ENCODE data around the gene RINL.

The RINL gene, protein sequence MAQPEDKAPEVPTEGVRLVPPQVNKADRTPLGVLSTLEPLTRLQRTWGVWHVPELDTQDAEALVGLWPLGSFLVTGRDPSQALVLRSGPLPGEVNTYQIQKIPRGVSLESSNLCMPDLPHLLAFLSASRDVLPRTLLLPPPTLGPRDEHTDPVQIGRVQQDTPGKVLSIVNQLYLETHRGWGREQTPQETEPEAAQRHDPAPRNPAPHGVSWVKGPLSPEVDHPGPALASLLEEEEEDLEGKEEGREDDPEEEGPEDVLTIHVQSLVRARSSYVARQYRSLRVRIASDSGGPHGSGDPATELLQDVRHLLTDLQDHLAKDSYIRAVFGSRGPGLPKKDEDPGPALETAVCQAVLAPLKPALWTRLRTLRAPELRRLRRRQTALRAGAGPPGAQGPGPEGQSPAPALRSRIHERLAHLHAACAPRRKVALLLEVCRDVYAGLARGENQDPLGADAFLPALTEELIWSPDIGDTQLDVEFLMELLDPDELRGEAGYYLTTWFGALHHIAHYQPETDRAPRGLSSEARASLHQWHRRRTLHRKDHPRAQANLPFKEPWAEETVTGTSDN

GRCh38 chr19:38877781-38878574 is at the start of gene RINL:
TSS of gene RINL (minus strand) at chr19:38878275. CDS start at chr19:38876742, 1,533 bp downstream.
- H3K4me3 ChIP-seq (ENCODE audit: low read depth, low read length) = peak within 1 kb of the TSS; percentile 60
- TF ChIP-seq, protein P1, sequence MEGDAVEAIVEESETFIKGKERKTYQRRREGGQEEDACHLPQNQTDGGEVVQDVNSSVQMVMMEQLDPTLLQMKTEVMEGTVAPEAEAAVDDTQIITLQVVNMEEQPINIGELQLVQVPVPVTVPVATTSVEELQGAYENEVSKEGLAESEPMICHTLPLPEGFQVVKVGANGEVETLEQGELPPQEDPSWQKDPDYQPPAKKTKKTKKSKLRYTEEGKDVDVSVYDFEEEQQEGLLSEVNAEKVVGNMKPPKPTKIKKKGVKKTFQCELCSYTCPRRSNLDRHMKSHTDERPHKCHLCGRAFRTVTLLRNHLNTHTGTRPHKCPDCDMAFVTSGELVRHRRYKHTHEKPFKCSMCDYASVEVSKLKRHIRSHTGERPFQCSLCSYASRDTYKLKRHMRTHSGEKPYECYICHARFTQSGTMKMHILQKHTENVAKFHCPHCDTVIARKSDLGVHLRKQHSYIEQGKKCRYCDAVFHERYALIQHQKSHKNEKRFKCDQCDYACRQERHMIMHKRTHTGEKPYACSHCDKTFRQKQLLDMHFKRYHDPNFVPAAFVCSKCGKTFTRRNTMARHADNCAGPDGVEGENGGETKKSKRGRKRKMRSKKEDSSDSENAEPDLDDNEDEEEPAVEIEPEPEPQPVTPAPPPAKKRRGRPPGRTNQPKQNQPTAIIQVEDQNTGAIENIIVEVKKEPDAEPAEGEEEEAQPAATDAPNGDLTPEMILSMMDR (IDR thresholded peaks at IDR 0.05; ENCODE audit: borderline replicate concordance, insufficient read depth, low read depth, low read length) = no peak

DNA sequence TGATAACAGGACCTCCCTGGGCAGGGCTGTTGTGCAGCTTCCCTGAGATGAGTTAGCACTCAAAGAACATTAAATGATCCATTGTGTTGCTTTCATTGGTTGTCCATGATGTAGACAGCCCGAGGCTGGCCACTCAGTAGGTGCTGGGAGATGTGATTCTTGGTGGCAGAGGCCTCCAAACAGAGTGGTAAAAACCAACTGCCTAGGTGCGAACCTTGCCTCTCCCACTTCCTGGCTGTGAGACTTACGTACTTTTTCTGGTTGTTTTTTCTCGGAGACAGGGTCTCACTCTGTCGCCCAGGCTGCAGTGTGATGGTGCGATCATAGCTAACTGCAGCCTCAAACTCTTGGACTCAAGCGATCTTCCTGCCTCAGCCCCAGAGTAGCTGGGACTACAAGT is 46.3 kb upstream of the RINL start:
- TF ChIP-seq, protein P1 (IDR thresholded peaks at IDR 0.05; ENCODE audit: borderline replicate concordance, insufficient read depth, low read depth, low read length) = no peak
- no peak overlapping the region for H3K4me3 ChIP-seq (ENCODE audit: low read depth, low read length)

DNA sequence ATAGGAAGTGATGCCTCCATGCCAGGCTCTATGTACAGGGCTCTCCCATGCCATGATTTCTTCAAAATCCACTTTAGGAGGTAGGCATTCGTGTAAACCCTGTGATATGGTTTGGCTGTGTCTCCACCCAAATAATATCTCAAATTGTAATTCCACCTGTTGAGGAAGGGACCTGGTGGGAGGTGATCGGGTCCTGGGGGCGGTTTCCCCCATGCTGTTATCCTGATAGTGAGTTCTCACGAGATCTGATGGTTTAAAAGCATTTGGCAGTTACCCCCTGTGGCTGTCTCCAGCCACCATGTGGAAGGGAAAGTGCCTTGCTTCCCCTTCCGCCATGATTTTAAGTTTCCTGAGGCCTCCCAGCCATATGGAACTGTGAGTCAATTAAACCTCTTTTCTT is 44.4 kb upstream of the RINL start:
- TF ChIP-seq, protein P1 (IDR thresholded peaks at IDR 0.05; ENCODE audit: borderline replicate concordance, insufficient read depth, low read depth, low read length) = no peak

DNA sequence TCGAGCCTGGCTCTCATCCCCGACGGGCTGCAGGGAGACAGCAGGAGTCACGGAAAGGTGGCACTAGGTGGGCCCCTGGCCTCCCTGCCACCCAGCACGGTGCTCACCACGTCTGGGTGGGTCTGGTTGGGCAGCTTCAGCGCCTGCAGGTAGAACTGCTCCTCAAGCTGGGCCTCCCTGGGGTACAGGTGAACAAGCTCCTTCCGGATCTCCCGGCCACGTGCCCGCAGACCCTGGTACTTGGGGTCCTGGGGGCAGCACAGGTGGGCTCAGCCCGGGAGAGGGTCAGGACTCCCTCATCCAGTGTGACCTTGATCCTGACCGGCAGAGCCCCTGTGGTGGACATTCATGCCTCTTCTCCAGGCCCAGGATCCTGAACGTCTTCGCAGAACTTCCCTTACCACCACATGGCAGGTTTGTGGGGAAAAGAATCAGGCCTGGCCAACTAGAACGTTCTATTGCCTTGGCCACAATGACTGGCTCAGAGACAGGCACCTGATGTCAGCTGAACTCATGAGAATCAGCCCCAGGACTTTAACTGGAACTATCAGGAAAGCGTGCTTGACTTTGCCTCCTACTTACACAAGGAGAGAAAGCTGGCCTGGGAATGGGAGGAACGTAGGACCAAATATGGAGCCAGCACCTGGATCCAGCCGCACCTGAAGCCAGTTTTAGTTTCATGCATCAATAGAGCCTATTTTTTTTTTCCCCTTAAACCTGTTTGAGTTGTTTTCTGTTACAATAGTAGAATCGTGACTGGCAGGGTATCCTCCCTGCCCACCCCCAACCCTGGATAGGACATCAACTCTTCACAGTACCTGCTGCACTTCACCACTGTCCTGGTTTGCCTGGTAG is 43.6 kb upstream of the RINL start:
- TF ChIP-seq, protein P1 (IDR thresholded peaks at IDR 0.05; ENCODE audit: borderline replicate concordance, insufficient read depth, low read depth, low read length) = no peak
- no peak overlapping the region for H3K4me3 ChIP-seq (ENCODE audit: low read depth, low read length)

More for the DNA sequence above, 44.4 kb upstream of the RINL start:
- no peak overlapping the region for H3K4me3 ChIP-seq (ENCODE audit: low read depth, low read length)

DNA sequence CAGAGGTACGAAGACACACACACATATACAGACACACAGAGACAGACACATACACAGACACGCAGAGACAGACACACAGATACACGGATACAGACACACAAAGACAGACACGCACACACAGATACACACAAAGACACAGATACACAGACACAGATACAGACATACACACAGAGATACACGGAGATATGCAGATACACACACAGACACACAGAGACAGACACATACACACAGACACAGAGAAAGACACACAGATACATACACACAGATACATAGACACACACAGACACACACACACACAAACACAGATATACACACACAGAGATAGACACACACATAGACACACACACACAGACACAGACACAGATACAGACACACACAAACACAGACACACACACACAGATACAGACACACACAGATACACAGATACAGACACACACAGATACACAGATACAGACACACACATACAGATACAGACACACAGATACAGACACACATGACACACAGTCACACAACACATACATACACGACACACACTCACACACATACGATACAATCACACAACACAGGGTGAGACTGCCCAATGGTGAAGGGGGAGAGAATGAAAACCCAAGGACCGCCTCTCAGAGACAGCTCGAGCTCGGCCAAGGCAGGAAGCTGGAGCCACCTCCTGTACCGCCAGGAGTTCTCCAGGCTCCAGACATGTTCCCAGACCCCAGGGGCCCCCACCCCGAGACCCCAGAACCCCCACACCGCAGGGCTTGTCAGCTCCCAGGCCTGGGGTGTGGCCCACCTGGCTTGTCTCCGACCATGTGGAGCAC is 42.7 kb upstream of the RINL start:
- no peak overlapping the region for H3K4me3 ChIP-seq (ENCODE audit: low read depth, low read length)
- TF ChIP-seq, protein P1 (IDR thresholded peaks at IDR 0.05; ENCODE audit: borderline replicate concordance, insufficient read depth, low read depth, low read length) = no peak
